ENCODE measurements around the gene KIRREL1. TPM values are rescaled to one million over a fixed set of nuclear protein-coding genes. Genes with fewer than 3 reads are reported as not detected.

The KIRREL1 gene
- total RNA-seq, 1 experiment from 2014 or later: 145 TPM

- no peak overlapping the region for H3K4me3 ChIP-seq (ENCODE audit: low read depth in 2 of 2, low read length in 2 of 2)
- H3K4me1 ChIP-seq (ENCODE audit: control insufficient read depth, insufficient read depth, low read length): no peaks in the 10 kb centered on the region
- intact Hi-C loops (cut with micrococcal nuclease; ENCODE audit: unreplicated experiment) (loop anchor here (10.0 kb wide), 1 partner anchor 1033 kb away; no protein-coding TSS in a partner anchor), in situ Hi-C loops (cut with HindIII; ENCODE audit: low pct_unique_long_range_greater_than_20kb, low sequenced_read_pairs) (no loop called here)
- no TSS peak for BruUV-seq (replicated peaks)
- H3K27me3 ChIP-seq (ENCODE audit: control insufficient read depth, insufficient read depth, low read length): peaks cover 33% of the 10 kb centered on the region
- no peak overlapping the region for H3K27ac ChIP-seq (ENCODE audit: low read length)
- TF ChIP-seq POLR2AphosphoS5 (IDR thresholded peaks at IDR 0.05; ENCODE audit: low read depth, low read length): no peak
- TF ChIP-seq SIN3A (IDR thresholded peaks at IDR 0.05; ENCODE audit: borderline replicate concordance, insufficient read depth, low read depth, low read length): no peak
- TF ChIP-seq, protein P1, sequence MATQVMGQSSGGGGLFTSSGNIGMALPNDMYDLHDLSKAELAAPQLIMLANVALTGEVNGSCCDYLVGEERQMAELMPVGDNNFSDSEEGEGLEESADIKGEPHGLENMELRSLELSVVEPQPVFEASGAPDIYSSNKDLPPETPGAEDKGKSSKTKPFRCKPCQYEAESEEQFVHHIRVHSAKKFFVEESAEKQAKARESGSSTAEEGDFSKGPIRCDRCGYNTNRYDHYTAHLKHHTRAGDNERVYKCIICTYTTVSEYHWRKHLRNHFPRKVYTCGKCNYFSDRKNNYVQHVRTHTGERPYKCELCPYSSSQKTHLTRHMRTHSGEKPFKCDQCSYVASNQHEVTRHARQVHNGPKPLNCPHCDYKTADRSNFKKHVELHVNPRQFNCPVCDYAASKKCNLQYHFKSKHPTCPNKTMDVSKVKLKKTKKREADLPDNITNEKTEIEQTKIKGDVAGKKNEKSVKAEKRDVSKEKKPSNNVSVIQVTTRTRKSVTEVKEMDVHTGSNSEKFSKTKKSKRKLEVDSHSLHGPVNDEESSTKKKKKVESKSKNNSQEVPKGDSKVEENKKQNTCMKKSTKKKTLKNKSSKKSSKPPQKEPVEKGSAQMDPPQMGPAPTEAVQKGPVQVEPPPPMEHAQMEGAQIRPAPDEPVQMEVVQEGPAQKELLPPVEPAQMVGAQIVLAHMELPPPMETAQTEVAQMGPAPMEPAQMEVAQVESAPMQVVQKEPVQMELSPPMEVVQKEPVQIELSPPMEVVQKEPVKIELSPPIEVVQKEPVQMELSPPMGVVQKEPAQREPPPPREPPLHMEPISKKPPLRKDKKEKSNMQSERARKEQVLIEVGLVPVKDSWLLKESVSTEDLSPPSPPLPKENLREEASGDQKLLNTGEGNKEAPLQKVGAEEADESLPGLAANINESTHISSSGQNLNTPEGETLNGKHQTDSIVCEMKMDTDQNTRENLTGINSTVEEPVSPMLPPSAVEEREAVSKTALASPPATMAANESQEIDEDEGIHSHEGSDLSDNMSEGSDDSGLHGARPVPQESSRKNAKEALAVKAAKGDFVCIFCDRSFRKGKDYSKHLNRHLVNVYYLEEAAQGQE (IDR thresholded peaks at IDR 0.05; ENCODE audit: insufficient read depth in 1 of 2, low read depth in 2 of 2, low read length in 1 of 2): no peak
- TF ChIP-seq, protein P2, sequence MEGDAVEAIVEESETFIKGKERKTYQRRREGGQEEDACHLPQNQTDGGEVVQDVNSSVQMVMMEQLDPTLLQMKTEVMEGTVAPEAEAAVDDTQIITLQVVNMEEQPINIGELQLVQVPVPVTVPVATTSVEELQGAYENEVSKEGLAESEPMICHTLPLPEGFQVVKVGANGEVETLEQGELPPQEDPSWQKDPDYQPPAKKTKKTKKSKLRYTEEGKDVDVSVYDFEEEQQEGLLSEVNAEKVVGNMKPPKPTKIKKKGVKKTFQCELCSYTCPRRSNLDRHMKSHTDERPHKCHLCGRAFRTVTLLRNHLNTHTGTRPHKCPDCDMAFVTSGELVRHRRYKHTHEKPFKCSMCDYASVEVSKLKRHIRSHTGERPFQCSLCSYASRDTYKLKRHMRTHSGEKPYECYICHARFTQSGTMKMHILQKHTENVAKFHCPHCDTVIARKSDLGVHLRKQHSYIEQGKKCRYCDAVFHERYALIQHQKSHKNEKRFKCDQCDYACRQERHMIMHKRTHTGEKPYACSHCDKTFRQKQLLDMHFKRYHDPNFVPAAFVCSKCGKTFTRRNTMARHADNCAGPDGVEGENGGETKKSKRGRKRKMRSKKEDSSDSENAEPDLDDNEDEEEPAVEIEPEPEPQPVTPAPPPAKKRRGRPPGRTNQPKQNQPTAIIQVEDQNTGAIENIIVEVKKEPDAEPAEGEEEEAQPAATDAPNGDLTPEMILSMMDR (IDR thresholded peaks at IDR 0.05): no peak
- no peak for TF ChIP-seq TCF7L2 (IDR thresholded peaks at IDR 0.05; ENCODE audit: low read depth, low read length)
- no peaks in the 10 kb centered on the region for H3K9me3 ChIP-seq (ENCODE audit: control insufficient read depth, insufficient read depth, low read depth, low read length)
- ChIA-PET CTCF (interaction anchor here (4.7 kb wide), 1 partner anchor 160 kb away, joined by 23 read pairs; no protein-coding TSS in a partner anchor), POLR2A (no interaction called here)
- ATAC-seq: no peak; the same call in 1 of the 2 replicates
- no peak for DNase-seq (ENCODE audit: low read depth, low spot score)
- H3K36me3 ChIP-seq (ENCODE audit: control insufficient read depth, insufficient read depth, low read length): no peaks in the 10 kb centered on the region
Measured at GRCh38 chr1:157961805-157962762, 31.4 kb upstream of the KIRREL1 start.

DNA sequence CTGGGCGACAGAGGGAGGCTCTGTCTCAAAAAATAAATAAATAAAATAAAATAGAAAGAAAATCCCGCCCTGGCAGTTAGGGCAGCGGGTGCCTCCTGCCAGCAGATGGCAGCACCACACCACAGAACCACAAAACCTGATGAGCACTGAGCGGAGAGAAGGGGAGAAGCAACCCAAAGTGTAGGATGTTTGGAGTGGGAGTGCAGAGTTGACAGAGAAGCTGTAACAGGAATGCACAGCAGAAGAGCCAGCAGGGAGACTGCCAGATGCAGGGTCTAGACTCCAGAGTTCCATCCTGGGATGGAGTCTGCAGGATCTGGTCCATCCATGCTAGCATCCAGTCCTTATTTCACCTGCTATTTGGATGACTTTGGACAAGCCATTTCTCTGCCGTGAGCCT is 29.7 kb upstream of the KIRREL1 start:
- in situ Hi-C loops (cut with HindIII; ENCODE audit: low pct_unique_long_range_greater_than_20kb, low sequenced_read_pairs): no loop called here
- no TSS peak for BruUV-seq (replicated peaks)

More for the DNA sequence above, 29.7 kb upstream of the KIRREL1 start:
- DNase-seq (ENCODE audit: low read depth, low spot score): peak; percentile 27
- Histone ChIP-seq H3K27ac (ENCODE audit: low read length) (no peak overlapping the region), H3K9me3 (ENCODE audit: control insufficient read depth, insufficient read depth, low read depth, low read length) (no peaks in the 10 kb centered on the region), H3K4me3 (ENCODE audit: low read depth in 2 of 2, low read length in 2 of 2) (no peak overlapping the region), H3K4me1 (ENCODE audit: control insufficient read depth, insufficient read depth, low read length) (no peaks in the 10 kb centered on the region), H3K27me3 (ENCODE audit: control insufficient read depth, insufficient read depth, low read length) (peaks cover 23% of the 10 kb centered on the region), H3K36me3 (ENCODE audit: control insufficient read depth, insufficient read depth, low read length) (no peaks in the 10 kb centered on the region)
- ATAC-seq: peak; percentile 93
- intact Hi-C loops (cut with micrococcal nuclease; ENCODE audit: unreplicated experiment): loop anchor here (1.0 to 10.0 kb wide), 2 partner anchors 158 to 1031 kb away; no protein-coding TSS in a partner anchor
- ChIA-PET POLR2A (no interaction called here), CTCF (interaction anchor here (0.6 to 4.7 kb wide), 3 partner anchors 19 to 161 kb away, joined by 3 to 23 read pairs (median 6); no protein-coding TSS in a partner anchor)
- TF ChIP-seq, protein P2 (IDR thresholded peaks at IDR 0.05): peak; percentile 92
- no peak for TF ChIP-seq POLR2AphosphoS5 (IDR thresholded peaks at IDR 0.05; ENCODE audit: low read depth, low read length)

All from Panc1 (cell line).